Measurements from ENCODE around the gene PIGB. TPM values are rescaled to one million over a fixed set of nuclear protein-coding genes. Genes with fewer than 3 reads are reported as not detected.

The PIGB gene
- total RNA-seq, 1 donor from 2014 or later = 15.3 TPM

DNA sequence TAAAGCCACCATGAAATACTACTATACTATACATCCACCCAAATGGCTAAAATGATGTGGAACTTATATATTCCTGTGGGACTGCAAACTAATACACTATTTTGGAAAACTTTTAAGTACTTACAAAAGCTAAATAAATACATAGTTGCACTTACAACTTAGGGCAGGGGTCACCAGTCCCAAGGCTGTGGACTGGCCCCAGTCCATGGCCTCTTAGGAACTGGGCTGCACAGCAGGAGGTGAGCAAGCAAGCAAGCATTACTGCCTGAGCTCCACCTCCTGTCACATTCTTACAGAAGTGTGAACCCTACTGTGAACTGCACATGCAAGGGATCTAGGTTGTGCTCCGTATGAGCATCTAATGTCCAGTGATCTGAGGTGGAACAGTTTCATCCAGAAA is 18.1 kb downstream of the PIGB start:
- H3K4me3 ChIP-seq (ENCODE audit: low read depth, low read length) = no peak overlapping the region
- TF ChIP-seq, protein P1, sequence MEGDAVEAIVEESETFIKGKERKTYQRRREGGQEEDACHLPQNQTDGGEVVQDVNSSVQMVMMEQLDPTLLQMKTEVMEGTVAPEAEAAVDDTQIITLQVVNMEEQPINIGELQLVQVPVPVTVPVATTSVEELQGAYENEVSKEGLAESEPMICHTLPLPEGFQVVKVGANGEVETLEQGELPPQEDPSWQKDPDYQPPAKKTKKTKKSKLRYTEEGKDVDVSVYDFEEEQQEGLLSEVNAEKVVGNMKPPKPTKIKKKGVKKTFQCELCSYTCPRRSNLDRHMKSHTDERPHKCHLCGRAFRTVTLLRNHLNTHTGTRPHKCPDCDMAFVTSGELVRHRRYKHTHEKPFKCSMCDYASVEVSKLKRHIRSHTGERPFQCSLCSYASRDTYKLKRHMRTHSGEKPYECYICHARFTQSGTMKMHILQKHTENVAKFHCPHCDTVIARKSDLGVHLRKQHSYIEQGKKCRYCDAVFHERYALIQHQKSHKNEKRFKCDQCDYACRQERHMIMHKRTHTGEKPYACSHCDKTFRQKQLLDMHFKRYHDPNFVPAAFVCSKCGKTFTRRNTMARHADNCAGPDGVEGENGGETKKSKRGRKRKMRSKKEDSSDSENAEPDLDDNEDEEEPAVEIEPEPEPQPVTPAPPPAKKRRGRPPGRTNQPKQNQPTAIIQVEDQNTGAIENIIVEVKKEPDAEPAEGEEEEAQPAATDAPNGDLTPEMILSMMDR (conservative IDR thresholded peaks at IDR 0.05; ENCODE audit: low read depth, low read length) = no peak
- no peak for DNase-seq (ENCODE audit: low read depth)

DNA sequence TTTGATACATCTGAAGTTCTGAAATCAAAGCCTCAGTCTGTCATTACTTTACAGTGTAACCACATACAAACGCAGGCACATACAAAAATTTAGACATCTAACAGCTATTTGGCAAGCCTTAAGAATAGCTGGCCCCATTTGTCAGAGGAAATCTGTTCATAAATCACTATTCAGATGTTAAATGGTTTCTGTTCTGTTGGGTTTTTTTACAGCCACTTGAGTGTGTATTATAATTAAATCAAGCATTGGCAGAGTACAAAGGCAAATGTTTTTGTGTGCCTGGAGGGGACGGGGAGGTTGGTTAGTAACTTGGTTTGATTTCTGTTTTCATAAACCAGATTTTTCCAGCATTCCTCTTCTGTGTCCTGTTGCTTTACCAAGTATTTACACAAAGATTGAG is 24.1 kb downstream of the PIGB start:
- TF ChIP-seq, protein P1 (conservative IDR thresholded peaks at IDR 0.05; ENCODE audit: low read depth, low read length) = no peak
- no peak overlapping the region for H3K4me3 ChIP-seq (ENCODE audit: low read depth, low read length)
- DNase-seq (ENCODE audit: low read depth) = no peak

DNA sequence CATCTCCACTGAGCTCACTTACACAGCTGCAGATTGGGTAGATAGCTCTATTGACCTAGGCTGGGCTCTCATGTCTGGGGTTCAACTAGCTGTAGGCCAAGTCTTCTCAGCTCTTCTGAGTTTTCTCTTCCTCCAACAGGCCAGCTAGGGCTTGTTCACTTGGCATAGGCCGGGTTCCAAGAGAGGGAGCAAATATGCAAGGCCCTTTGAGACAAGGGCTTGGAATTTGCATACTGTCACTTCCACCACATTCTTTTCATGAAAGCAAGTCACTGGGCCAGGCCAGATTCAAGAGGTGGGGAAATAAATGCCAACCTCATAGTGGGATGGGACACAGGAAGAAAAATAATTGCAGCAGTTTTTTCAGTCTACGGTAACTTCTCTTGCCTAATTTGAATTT is 25.2 kb downstream of the PIGB start:
- TF ChIP-seq, protein P1 (conservative IDR thresholded peaks at IDR 0.05; ENCODE audit: low read depth, low read length) = no peak
- H3K4me3 ChIP-seq (ENCODE audit: low read depth, low read length) = no peak overlapping the region
- DNase-seq (ENCODE audit: low read depth) = no peak

DNA sequence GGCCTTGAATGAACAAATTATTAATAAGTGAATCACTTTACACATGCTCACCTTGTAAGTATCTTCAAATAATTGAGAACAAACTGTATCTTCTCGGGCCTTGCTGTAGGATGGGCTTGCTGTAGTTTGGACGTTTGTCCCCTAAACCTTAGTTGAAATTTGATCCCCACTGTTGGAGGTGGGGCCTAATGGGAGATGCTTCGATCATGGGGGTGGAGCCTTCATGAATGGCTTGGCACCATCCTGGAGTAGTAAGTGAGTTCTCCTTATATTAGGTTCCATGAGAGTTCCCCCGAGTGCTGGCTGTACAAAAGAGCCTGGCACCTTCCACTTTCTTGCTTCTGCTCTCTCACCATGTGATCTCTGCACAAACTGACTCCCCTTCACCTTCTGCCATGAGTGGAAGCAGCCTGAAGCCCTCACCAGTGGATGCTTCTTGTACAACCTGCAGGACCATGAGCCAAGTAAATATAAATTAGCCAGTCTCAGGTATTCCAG is 29.3 kb downstream of the PIGB start:
- DNase-seq (ENCODE audit: low read depth) = no peak
- TF ChIP-seq, protein P1 (conservative IDR thresholded peaks at IDR 0.05; ENCODE audit: low read depth, low read length) = no peak
- no peak overlapping the region for H3K4me3 ChIP-seq (ENCODE audit: low read depth, low read length)

DNA sequence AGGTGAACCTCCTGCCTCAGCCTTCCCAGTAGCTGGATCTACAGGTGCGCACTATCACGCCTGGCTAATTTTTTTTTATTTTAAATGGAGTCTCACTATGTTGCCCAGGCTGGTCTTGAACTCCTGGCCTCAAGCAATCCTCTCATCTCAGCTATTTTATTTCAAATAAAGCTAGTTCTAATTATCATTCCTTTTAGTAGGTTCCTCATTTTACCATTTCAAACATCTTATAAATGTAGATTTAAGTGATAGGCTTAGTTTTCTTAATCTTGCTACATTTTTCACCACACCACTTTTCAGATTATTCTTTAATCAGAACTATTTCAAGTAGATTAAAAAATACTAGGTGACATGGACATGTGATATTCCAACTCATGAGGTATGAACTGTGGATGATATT is 30.3 kb downstream of the PIGB start:
- no peak overlapping the region for H3K4me3 ChIP-seq (ENCODE audit: low read depth, low read length)
- TF ChIP-seq, protein P1 (conservative IDR thresholded peaks at IDR 0.05; ENCODE audit: low read depth, low read length) = no peak
- no peak for DNase-seq (ENCODE audit: low read depth)

DNA sequence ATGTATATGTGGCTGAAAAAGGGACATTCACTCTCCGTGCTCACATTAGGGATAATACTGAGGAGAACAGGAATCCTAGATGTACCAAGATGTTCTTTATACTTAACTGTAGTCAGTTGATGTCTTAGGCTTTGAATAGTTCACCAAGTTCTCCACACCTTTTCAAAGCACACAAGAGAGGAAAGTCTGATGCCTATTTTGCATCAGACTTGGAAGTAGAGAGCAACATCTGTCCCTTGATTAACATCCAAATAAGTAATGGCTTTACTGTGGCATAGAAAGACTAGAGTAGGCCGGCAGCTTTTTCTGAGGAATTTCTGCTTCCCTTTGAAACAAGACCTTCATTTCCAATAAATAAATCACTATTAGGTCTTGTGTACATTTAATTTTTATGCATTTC is 34.0 kb downstream of the PIGB start:
- no peak overlapping the region for H3K4me3 ChIP-seq (ENCODE audit: low read depth, low read length)
- DNase-seq (ENCODE audit: low read depth) = no peak
- TF ChIP-seq, protein P1 (conservative IDR thresholded peaks at IDR 0.05; ENCODE audit: low read depth, low read length) = no peak

DNA sequence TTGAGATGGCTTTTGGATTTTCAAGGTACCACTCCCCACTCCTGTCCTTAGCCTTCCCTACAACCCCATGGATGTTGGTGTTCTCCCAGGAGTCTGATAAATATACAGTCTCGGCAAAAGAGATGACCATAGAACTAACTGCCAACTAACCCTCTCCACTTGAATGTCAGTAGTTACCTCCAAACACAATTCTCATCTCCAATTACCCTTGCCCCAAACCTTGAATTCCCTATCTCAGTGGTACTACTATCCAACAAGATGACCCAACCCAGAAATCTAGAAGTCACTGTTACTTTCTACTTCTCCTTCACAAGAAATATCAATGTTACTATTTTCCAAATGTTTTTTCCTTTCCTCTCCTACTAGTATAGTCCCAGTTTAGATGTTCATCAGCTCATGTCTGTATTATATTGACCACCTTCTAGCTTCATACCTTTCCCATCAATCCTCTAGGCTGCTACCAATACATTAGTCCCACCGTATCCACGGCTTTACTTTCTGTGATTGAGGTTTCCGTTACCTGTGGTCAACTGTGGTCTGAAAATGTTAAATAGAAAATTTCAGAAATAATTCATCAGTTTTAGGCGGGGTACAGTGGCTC is 38.1 kb downstream of the PIGB start:
- no peak overlapping the region for H3K4me3 ChIP-seq (ENCODE audit: low read depth, low read length)
- DNase-seq (ENCODE audit: low read depth) = no peak
- TF ChIP-seq, protein P1 (conservative IDR thresholded peaks at IDR 0.05; ENCODE audit: low read depth, low read length) = no peak

All from epithelial cell of proximal tubule (primary cell).